Caki2 (cell line): ENCODE measurements around the gene NCR2. TPM values are rescaled to one million over a fixed set of nuclear protein-coding genes. Genes with fewer than 3 reads are reported as not detected.

Experiments used
- DNase-seq: peaks from one replicate; pipeline ENCODE4 v3.0.0-alpha.2; 2015; ENCODE audit warnings: low read depth
- in situ Hi-C: cut with HindIII; loops from 2 replicates; pipeline ENCODE4 v1.10.0; 2016; ENCODE audit warnings: low sequenced_read_pairs, low pct_unique_long_range_greater_than_20kb, mixed read lengths
- total RNA-seq: library from RNA; depleted of rRNA; stranded (reverse); fragments of >200 nt; shearing (Covaris generic); gene quantifications from 2 replicates; pipeline ENCODE4 v1.2.3, GENCODE V29; 2014; ENCODE audit warnings: low replicate concordance; rRNA removed

The NCR2 gene
- total RNA-seq, 1 experiment from 2014 or later, result not detected

- no peak for DNase-seq
- in situ Hi-C loops, result no loop called here
Measured at GRCh38 chr6:41374618-41375590, 39.5 kb downstream of the NCR2 start.

- DNase-seq, result no peak
- in situ Hi-C loops, result no loop called here
Measured at GRCh38 chr6:41375598-41376151, 40.3 kb downstream of the NCR2 start.

GRCh38 chr6:41376176-41376575 is 40.8 kb downstream of the NCR2 start:
- in situ Hi-C loops, result no loop called here
- no peak for DNase-seq

- in situ Hi-C loops, result no loop called here
- DNase-seq, result no peak
Measured at GRCh38 chr6:41377071-41377470, 41.7 kb downstream of the NCR2 start.

GRCh38 chr6:41379306-41379705 is 43.9 kb downstream of the NCR2 start:
- in situ Hi-C loops, result no loop called here
- no peak for DNase-seq

- in situ Hi-C loops, result no loop called here
Measured at GRCh38 chr6:41386594-41386993, 51.2 kb downstream of the NCR2 start.

GRCh38 chr6:41392246-41392645 is 56.8 kb downstream of the NCR2 start:
- DNase-seq, result no peak
- in situ Hi-C loops, result no loop called here

More at GRCh38 chr6:41386594-41386993, 51.2 kb downstream of the NCR2 start:
- DNase-seq, result no peak

GRCh38 chr6:41396335-41396734 is 60.9 kb downstream of the NCR2 start:
- in situ Hi-C loops, result no loop called here
- DNase-seq, result no peak

- DNase-seq, result no peak
- in situ Hi-C loops, result no loop called here
Measured at GRCh38 chr6:41399424-41399823, 64.0 kb downstream of the NCR2 start.

Other genes starting within 250 kb of the NCR2 start
- not detected in 2 replicates for gene TREML1, start 181.3 kb upstream of the NCR2 start, total RNA-seq
- gene TREM2, start 172.5 kb upstream of the NCR2 start, total RNA-seq, result not detected in 2 replicates
- gene TREML2, start 134.5 kb upstream of the NCR2 start, total RNA-seq, result not detected in 2 replicates
- not detected in 2 replicates for gene TREML4, start 107.3 kb upstream of the NCR2 start, total RNA-seq
- gene TREM1, start 48.9 kb upstream of the NCR2 start, total RNA-seq, result not detected in 2 replicates
- 0.03 and 1.6 TPM in 2 replicates for gene FOXP4, start 210.8 kb downstream of the NCR2 start, total RNA-seq